ENCODE data around the gene PIK3CB.

DNA sequence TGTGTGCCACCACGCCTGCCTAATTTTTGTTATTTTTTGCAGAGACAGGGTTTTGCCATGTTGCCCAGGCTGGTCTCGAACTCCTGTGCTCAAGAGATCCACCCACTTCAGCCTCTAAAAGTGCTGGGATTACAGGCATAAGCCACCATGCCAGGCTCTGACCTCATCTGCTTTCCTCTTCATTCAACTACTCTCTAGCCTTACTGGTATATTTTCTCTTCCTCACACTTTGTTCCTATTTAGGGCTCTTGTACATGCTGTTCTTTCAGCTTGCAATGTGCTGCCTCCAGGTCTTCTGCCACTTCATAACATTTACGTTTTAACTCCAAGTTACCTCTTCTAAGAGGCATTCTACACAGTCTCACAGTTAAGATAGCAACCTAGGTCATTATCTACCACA, 34.9 kb downstream of the PIK3CB start:
- TF ChIP-seq ZNF350 (tag by site-specific recombination; IDR thresholded peaks at IDR 0.05), result no peak
- TF ChIP-seq CTCF (tag by site-specific recombination; IDR thresholded peaks at IDR 0.05), result no peak
- no peak for TF ChIP-seq ZNF514 (tag by site-specific recombination; IDR thresholded peaks at IDR 0.05)
- no peak for TF ChIP-seq ZNF146 (tag by site-specific recombination; IDR thresholded peaks at IDR 0.05)
- no peak for TF ChIP-seq ZNF24 (tag by site-specific recombination; IDR thresholded peaks at IDR 0.05)

All from HEK293 (cell line).